OCI-LY1 (cell line): ENCODE results near the gene TMEM184B.

ENCODE experiments used
- EZH2 ChIP-seq: fragments of 200-600 bp; sonication (generic), shearing (Covaris generic); IDR thresholded peaks from 2 replicates; pipeline ENCODE4 v1.8.0; 2017; ENCODE audit warnings: borderline replicate concordance, mixed run types, mild to moderate bottlenecking, antibody characterized with exemption, low read length, moderate library complexity, mixed read lengths
- TF ChIP-seq, protein P1 (sequence below): fragments of 200-600 bp; sonication (generic), shearing (Covaris generic); IDR thresholded peaks from 2 replicates; pipeline ENCODE4 v1.5.1; 2017; ENCODE audit warnings: mild to moderate bottlenecking, antibody characterized with exemption, low read length, moderate library complexity, mixed read lengths

DNA sequence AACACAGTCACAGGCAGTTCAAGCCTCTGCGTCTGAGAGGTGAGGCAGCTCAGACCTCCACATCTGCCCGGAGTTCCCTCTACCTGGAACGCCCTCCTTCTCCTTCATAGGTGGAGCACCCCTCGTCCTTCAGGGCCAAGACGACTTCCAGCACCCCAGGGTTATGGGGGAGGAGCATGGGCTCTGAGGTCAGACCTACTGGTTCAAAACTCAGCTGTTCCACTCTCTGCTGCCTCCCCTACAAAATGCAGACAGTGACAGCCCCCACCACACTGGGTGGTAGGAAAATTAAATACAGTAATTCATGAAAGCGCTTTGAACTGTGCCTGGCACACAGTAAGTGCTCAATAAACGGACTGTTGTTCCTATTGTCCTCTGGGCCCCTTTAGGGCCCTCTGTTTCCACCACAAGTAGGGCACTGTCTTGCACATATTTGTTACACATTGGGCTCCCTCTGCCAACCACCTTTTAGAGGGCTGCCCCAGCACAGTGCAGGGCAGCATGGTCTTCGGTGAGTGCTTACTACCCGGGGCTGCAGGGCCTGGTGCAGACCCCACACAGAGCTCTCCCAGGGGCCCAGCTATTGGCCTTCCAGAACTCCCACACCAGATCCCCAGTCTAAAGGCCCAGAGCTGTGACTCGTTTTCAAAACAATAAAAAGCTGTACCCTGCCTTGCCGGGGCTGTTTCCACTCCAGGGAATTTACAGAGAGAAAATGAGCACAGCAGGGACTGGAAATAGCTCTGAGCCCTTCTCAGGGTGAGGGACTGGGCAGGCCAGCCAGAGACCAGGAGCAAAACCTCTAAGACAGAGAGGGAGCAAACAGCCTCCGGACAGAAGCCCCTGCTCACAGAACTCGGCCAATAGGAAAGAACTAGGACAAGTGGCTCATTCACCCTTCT lies 2.5 kb downstream of the TMEM184B start:
- TF ChIP-seq EZH2: no peak
- TF ChIP-seq, protein P1, sequence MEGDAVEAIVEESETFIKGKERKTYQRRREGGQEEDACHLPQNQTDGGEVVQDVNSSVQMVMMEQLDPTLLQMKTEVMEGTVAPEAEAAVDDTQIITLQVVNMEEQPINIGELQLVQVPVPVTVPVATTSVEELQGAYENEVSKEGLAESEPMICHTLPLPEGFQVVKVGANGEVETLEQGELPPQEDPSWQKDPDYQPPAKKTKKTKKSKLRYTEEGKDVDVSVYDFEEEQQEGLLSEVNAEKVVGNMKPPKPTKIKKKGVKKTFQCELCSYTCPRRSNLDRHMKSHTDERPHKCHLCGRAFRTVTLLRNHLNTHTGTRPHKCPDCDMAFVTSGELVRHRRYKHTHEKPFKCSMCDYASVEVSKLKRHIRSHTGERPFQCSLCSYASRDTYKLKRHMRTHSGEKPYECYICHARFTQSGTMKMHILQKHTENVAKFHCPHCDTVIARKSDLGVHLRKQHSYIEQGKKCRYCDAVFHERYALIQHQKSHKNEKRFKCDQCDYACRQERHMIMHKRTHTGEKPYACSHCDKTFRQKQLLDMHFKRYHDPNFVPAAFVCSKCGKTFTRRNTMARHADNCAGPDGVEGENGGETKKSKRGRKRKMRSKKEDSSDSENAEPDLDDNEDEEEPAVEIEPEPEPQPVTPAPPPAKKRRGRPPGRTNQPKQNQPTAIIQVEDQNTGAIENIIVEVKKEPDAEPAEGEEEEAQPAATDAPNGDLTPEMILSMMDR: no peak
